Thoracic aorta (tissue), 2 donors: Measurements from ENCODE around the gene CFD. TPM values are rescaled to one million over a fixed set of nuclear protein-coding genes. Genes with fewer than 3 reads are reported as not detected.

Source experiments
- ATAC-seq: fragments of 150-250 bp; one replicate; pipeline ENCODE4 v1.8.0; 2017; ENCODE audit warnings: low read depth; ENCODE audit not compliant: insufficient number of reproducible peaks, low FRiP score
- DNase-seq: peaks from one replicate; pipeline ENCODE4 v3.0.0-alpha.2; 2020; ENCODE audit warnings: low spot score
- H3K27ac ChIP-seq, 2 donors: fragments of 200-600 bp; sonication (generic); 1 replicate in 1 of 2; 2 replicates in 1 of 2; pipeline ENCODE4 v1.5.1; 2016; ENCODE audit warnings: mild to moderate bottlenecking in 2 of 2, moderate library complexity in 2 of 2
- H3K27me3 ChIP-seq: fragments of 200-600 bp; sonication (generic); replicated peaks from 2 replicates; pipeline ENCODE4 v1.6.0; 2016; ENCODE audit warnings: mild to moderate bottlenecking; ENCODE audit not compliant: insufficient read depth
- H3K36me3 ChIP-seq: fragments of 200-600 bp; sonication (generic); one replicate; pipeline ENCODE4 v1.5.1; 2016
- H3K4me1 ChIP-seq, 2 donors: fragments of 200-600 bp; sonication (generic); 1 replicate in 1 of 2; 2 replicates in 1 of 2; pipeline versions ENCODE4 v1.5.1 to v1.6.0; 2016; ENCODE audit warnings: low read depth in 2 of 2, mild to moderate bottlenecking in 1 of 2; ENCODE audit not compliant: control insufficient read depth in 1 of 2
- H3K4me3 ChIP-seq: fragments of 200-600 bp; sonication (generic); 2 replicates; pipeline ENCODE4 v1.5.1; 2016; ENCODE audit warnings: mild to moderate bottlenecking
- H3K9me3 ChIP-seq: fragments of 200-600 bp; sonication (generic); 2 replicates; pipeline ENCODE4 v1.5.1; 2016
- total RNA-seq, 2 donors: library from RNA; depleted of rRNA; stranded (reverse); fragments of >200 nt; gene quantifications; one replicate each; pipeline versions ENCODE4 v1.1.0 to v1.2.3, GENCODE V29; 2016
- TF ChIP-seq, protein P1 (sequence below): fragments of 200-600 bp; sonication (generic); IDR thresholded peaks from one replicate; pipeline ENCODE4 v1.5.1; 2019; ENCODE audit warnings: antibody characterized with exemption

CFD gene
- total RNA-seq, 2 donors from 2014 or later: 472 to 781 TPM

DNA sequence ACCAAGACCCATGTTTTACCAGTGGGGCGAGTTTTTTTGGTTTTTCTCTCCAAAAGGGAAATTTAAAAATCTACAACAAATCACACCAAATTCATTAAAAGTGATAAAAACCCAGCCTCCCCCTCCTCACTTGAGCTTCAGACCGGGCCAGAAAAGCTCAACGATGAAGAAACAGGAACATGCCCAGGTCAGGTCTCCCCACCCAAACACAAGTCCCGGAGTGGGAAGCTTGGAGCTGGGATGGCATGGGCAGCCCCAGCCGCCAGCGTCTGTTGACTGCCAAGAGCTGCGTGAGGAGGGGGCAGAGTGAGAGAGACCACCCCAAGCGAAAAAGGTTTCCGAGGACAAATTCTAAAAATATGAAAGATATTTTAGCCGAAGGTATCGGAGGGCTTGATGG, 37.5 kb downstream of the CFD start:
- ATAC-seq (no peak), DNase-seq (no peak)
- Histone ChIP-seq H3K4me3 (no peak overlapping the region), H3K36me3 (no peaks in the 10 kb centered on the region), H3K27ac (no peak overlapping the region), H3K27me3 (no peaks in the 10 kb centered on the region), H3K4me1 (peaks cover 3 to 7% of the 10 kb centered on the region in 2 donors), H3K9me3 (no peaks in the 10 kb centered on the region)
- TF ChIP-seq, protein P1, sequence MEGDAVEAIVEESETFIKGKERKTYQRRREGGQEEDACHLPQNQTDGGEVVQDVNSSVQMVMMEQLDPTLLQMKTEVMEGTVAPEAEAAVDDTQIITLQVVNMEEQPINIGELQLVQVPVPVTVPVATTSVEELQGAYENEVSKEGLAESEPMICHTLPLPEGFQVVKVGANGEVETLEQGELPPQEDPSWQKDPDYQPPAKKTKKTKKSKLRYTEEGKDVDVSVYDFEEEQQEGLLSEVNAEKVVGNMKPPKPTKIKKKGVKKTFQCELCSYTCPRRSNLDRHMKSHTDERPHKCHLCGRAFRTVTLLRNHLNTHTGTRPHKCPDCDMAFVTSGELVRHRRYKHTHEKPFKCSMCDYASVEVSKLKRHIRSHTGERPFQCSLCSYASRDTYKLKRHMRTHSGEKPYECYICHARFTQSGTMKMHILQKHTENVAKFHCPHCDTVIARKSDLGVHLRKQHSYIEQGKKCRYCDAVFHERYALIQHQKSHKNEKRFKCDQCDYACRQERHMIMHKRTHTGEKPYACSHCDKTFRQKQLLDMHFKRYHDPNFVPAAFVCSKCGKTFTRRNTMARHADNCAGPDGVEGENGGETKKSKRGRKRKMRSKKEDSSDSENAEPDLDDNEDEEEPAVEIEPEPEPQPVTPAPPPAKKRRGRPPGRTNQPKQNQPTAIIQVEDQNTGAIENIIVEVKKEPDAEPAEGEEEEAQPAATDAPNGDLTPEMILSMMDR: no peak

GRCh38 chr19:897442-898039, 38.1 kb downstream of the CFD start:
- Histone ChIP-seq H3K27me3 (no peaks in the 10 kb centered on the region), H3K36me3 (no peaks in the 10 kb centered on the region), H3K4me3 (no peak overlapping the region), H3K4me1 (peaks cover 0 to 7% of the 10 kb centered on the region in 2 donors), H3K9me3 (no peaks in the 10 kb centered on the region), H3K27ac (no peak overlapping the region)
- TF ChIP-seq, protein P1: no peak
- DNase-seq (no peak), ATAC-seq (no peak)

GRCh38 chr19:898663-899062, 39.2 kb downstream of the CFD start:
- Histone ChIP-seq H3K36me3 (no peaks in the 10 kb centered on the region), H3K9me3 (no peaks in the 10 kb centered on the region), H3K27me3 (no peaks in the 10 kb centered on the region), H3K4me3 (no peak overlapping the region), H3K4me1 (peaks cover 0 to 12% of the 10 kb centered on the region in 2 donors), H3K27ac (no peak overlapping the region)
- no peak for DNase-seq
- TF ChIP-seq, protein P1: no peak
- no peak for ATAC-seq

DNA sequence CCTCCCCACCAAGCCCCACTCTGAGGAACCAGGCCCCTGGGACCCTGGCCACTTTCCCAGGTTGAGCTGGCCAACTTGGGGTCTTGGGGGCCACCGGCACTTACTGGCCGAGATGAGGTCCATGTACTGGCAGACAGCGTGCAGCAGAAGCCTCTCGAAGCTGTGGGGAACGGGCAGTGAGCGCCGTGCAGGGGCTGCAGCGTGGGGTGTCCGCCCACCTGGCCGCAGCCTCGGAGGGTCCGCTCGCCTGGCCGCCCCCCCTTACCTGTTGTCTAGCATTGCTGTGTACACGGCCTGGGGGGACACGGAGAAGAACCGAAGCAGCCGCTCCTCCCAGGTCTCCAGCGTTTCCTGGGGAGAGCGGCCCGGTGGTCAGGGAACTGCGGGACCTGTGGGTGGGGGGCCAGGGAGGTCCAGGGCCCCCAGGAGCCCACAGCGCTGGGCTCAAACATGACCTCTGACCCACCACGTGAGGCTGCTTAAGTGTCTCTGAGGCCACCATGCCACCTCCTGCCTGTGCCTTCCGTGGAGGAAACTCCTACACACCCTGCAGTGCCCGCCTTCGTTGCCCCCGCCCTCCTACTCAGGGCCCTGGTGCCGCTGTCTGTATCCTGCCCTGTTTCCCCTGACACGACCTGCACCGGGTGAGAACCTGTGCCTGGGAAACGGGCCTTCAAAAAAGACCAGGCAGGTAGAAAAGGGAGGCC, 40.0 kb downstream of the CFD start:
- Histone ChIP-seq H3K27me3 (no peaks in the 10 kb centered on the region), H3K4me1 (peaks cover 0 to 9% of the 10 kb centered on the region in 2 donors), H3K27ac (no peak overlapping the region), H3K9me3 (no peaks in the 10 kb centered on the region), H3K4me3 (no peak overlapping the region), H3K36me3 (no peaks in the 10 kb centered on the region)
- ATAC-seq (no peak), DNase-seq (no peak)
- TF ChIP-seq, protein P1: no peak

DNA sequence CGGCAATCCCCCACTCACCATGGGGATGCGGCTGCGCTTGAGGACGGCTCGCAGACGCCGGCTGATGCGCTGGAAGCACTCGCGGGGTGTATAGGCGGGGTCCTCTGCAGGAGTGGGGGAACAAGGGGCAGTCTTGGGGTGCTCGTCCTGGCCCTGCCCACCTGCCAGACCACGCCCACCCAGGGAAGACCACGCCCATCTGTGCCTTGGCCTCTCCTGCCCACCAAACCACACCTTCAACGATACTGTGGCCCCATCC, 40.5 kb downstream of the CFD start:
- DNase-seq (no peak), ATAC-seq (no peak)
- Histone ChIP-seq H3K4me1 (peaks cover 0 to 9% of the 10 kb centered on the region in 2 donors), H3K27ac (no peak overlapping the region), H3K36me3 (no peaks in the 10 kb centered on the region), H3K4me3 (no peak overlapping the region), H3K9me3 (no peaks in the 10 kb centered on the region), H3K27me3 (no peaks in the 10 kb centered on the region)
- TF ChIP-seq, protein P1: no peak
